H1 (cell line): ENCODE data around the gene CEACAM5. TPM values are rescaled to one million over a fixed set of nuclear protein-coding genes. Genes with fewer than 3 reads are reported as not detected.

Experiments
- ATF2 ChIP-seq: IDR thresholded peaks from 2 replicates; pipeline ENCODE4 v1.6.1; 2012; ENCODE audit warnings: low read length, inconsistent platforms
- CBX8 ChIP-seq: fragments of 300-800, 300-1000 bp; sonication (generic); IDR thresholded peaks from 2 replicates; pipeline ENCODE4 v1.7.1; 2016; ENCODE audit warnings: low read depth, low read length, borderline replicate concordance
- CHD7 ChIP-seq: fragments of 300-600 bp; sonication (generic); IDR thresholded peaks from 2 replicates; pipeline ENCODE4 v1.7.1; 2012; ENCODE audit warnings: low read length, moderate library complexity, mild to moderate bottlenecking, inconsistent platforms; ENCODE audit not compliant: insufficient replicate concordance
- EGR1 ChIP-seq: IDR thresholded peaks from 2 replicates; pipeline ENCODE4 v1.6.1; 2011; ENCODE audit warnings: low read depth, low read length, borderline replicate concordance
- JUND ChIP-seq: IDR thresholded peaks from 2 replicates; pipeline ENCODE4 v1.6.1; 2011; ENCODE audit warnings: mild to moderate bottlenecking, improper control_type of control experiment, low read length
- KDM1A ChIP-seq: fragments of 200-600, 300-600 bp; sonication (generic); IDR thresholded peaks from 2 replicates; pipeline ENCODE4 v1.7.1; 2016; ENCODE audit warnings: mild to moderate bottlenecking, low read length, borderline replicate concordance
- POLR2A ChIP-seq, 2 experiments: IDR thresholded peaks; 1 replicate in 1 of 2; 2 replicates in 1 of 2; pipeline ENCODE4 v1.6.1; 2011; ENCODE audit warnings: low read depth in 2 of 2, low read length in 2 of 2, mild to moderate bottlenecking in 2 of 2; ENCODE audit errors: control extremely low read depth in 1 of 2
- RBBP5 ChIP-seq: IDR thresholded peaks from 2 replicates; pipeline ENCODE4 v1.7.1; 2012; ENCODE audit warnings: low read depth, mild to moderate bottlenecking, inconsistent platforms, low read length, moderate library complexity, borderline replicate concordance
- RXRA ChIP-seq: IDR thresholded peaks from 2 replicates; pipeline ENCODE4 v1.6.1; 2011; ENCODE audit warnings: low read depth, mild to moderate bottlenecking, low read length, moderate library complexity; ENCODE audit not compliant: insufficient read depth
- polyA plus RNA-seq, 7 experiments: library from polyadenylated mRNA; depleted of rRNA in 3 of 7; stranded (reverse) in 5 of 7; unstranded in 2 of 7; fragments of >200 nt in 5 of 7; fragments of 200-250 nt in 2 of 7; gene quantifications; 1 replicate in 5 of 7; 2 replicates in 1 of 7; 4 replicates in 1 of 7; pipeline versions ENCODE4 v1.2.1 to v1.2.3, GENCODE V29; 2011 to 2013; ENCODE audit warnings: missing spikeins in 2 of 7, mixed read lengths in 2 of 7
- total RNA-seq: library from RNA; stranded (reverse); fragmentation: NEBNext Ultra II Directional; extraction: Animal tissue kit (Norgen Biotek cat#: 25700); gene quantifications from 2 replicates; pipeline ENCODE4 v1.2.1, GENCODE V29; 2021
- TF ChIP-seq, protein P1 (sequence below): IDR thresholded peaks from 2 replicates; pipeline ENCODE4 v1.6.1; 2012; ENCODE audit warnings: inconsistent platforms

Gene CEACAM5
- total and polyA plus RNA-seq, 2 of the 8 experiments (the other 6 are each of a cell fraction or from before 2014, with no cell fraction given): not detected

GRCh38 chr19:41699968-41700323, 8.5 kb upstream of the CEACAM5 start (continued):
- TF ChIP-seq CHD7 (no peak), RXRA (no peak), JUND (no peak), ATF2 (no peak), EGR1 (no peak), POLR2A (IDR thresholded peaks at IDR 0.05; ENCODE audit: control extremely low read depth in 1 of 2, low read depth in 2 of 2, low read length in 2 of 2) (no peak), KDM1A (no peak), RBBP5 (no peak), CBX8 (no peak)
- TF ChIP-seq, protein P1, sequence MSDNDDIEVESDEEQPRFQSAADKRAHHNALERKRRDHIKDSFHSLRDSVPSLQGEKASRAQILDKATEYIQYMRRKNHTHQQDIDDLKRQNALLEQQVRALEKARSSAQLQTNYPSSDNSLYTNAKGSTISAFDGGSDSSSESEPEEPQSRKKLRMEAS: no peak
